GM18505 (cell line): Measurements from ENCODE around the gene TEX101.
"Not testable (repeated sequence)": the region's sequence is repeated elsewhere in the genome, so short reads cannot be mapped to it uniquely, and the experiment has no call there.

Experiments used
- ATAC-seq: cut with Tn5 transposase; IDR thresholded peaks from one replicate; pipeline ENCODE4 v1.9.1; 2021; ENCODE audit not compliant: unreplicated experiment
- POLR2A ChIP-seq: IDR thresholded peaks from 4 replicates; pipeline ENCODE4 v1.6.1; 2011; ENCODE audit warnings: borderline replicate concordance; ENCODE audit not compliant: insufficient read depth, insufficient read length; ENCODE audit errors: extremely low read depth

TEX101 gene

DNA sequence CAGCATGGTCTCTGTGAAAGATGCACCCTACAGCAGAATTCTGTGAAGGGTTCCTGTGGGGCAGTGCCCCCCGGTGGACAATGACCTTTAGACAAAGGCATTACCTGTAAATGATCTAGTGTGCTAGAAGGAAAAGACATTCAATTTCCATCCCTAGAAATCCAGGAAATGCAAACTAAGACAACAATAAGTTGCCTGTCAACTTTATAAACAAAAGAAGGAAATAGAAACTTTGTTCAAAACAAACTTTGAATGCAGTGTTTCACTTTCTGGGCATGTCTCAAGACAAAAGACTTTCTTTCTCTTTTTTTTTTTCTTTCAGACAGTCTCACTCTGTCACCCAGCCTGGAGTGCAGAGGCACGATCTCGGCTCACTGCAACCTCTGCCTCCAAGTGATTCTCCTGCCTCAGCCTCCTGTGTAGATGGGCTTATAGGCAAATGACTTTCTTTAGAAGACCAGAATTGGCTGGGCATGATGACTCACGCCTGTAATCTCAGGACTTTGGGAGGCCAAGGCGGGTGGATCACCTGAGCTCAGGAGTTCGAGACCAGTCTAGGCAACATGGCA is 15.5 kb downstream of the TEX101 start:
- ATAC-seq = no peak

DNA sequence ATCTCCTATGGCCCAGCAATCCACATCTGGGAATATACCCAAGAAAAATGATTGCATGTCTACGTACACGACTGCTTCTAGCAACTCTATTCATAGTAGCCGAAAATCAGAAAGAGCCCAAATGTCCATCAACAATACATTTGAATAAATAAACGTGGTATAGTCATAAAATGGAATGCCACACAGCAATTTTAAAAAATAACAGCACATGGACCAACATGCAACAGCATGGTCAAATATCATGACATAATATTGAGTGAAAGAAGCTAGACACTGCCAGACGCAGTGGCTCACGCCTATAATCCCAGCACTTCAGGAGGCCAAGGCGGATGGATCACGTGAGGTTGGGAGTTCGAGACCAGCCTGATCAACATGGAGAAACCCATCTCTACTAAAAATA is 16.3 kb downstream of the TEX101 start:
- no peak for ATAC-seq
- TF ChIP-seq POLR2A = no peak

More for the DNA sequence above, 15.5 kb downstream of the TEX101 start:
- TF ChIP-seq POLR2A = no peak

DNA sequence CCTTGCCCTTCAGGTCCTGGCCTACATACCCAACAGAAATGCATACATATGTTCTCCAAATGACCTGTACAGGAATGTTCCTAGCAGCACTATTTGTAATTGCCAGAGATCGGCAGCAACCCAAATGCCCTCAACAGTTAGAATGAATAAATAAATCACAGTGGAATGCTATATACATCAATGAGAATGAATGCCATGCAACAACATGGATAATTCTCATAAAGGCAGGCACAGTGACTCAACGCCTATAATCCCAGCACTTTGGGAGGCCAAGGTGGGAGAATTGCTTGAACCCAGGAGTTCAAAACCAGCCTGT is 18.6 kb downstream of the TEX101 start:
- TF ChIP-seq POLR2A = no peak
- ATAC-seq = no peak

DNA sequence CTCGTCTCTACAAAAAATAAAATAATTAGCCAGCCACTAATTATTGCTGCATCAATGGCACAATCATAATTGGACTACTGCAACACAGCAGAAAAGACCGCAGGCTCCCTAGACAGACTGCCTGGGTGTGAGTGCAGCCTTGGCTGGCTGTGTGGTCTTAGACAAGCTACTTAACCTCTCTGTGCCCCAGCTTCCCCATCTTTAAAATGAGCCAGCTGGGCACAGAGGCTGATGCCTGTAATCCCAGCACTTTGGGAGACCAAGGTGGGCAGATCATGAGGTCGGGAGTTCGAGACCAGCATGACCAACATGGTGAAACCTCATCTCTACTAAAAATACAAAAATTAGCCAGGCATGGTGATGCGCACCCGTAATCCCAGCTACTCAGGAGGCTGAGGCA is 19.0 kb downstream of the TEX101 start:
- TF ChIP-seq POLR2A = no peak
- no peak for ATAC-seq

DNA sequence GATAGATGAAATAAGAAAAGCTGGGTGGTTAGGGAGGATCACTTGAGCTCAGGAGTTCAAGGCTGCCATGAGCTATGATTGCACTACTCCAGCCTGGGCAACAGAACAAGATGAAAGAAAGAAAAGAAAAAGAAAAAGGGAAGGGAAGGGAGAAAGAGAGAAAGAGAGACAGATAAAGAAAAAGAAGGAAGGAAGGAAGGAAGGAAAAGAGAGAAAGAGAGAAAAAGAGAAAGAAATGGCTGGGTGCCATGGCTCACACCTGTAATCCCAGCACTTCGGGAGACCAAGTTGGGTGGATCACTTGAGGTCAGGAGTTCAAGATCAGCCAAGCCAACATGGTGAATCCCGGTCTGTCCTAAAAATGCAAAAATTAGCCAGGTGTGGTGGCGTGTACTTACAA is 21.1 kb downstream of the TEX101 start:
- ATAC-seq = no peak
- TF ChIP-seq POLR2A = no peak

DNA sequence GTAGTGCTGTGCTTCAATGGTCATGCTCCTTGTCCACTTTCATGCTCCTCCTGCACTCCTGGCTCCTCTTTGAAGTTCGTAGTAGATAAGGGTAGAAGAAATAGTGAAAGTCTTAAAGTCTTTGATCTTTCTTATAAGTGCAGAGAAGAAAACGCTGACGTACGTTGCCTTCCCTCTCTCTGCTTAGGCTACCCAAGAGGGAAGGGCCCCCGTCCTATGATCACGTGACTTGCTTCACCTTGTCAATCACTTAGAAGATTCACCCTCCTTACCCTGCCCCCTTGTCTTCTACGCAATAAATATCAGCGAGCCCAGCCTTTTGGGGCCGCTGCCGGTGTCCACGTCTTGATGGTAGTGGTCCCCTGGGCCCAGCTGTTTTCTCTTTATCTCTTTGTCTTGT is 22.6 kb downstream of the TEX101 start:
- not testable (repeated sequence) for ATAC-seq

DNA sequence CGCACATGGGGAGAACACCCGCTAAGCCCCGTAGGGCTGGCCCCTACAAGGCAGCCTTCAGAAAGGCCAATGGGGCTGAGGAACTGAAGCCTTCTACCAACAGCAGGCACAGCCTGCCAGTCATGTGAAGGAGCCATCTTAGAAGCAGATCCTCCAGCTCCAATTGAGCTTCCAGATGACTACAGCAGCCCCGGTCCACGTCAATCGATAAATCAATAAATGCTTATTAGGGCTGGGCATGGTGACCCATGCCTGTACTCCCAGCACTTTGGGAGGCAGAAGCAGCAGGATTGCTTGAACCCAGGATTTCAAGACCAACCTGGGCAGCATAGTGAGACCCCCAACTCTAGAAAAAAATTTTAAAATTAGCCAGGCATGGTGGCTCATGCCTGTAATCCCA is 23.0 kb downstream of the TEX101 start:
- no peak for ATAC-seq
- TF ChIP-seq POLR2A = no peak

DNA sequence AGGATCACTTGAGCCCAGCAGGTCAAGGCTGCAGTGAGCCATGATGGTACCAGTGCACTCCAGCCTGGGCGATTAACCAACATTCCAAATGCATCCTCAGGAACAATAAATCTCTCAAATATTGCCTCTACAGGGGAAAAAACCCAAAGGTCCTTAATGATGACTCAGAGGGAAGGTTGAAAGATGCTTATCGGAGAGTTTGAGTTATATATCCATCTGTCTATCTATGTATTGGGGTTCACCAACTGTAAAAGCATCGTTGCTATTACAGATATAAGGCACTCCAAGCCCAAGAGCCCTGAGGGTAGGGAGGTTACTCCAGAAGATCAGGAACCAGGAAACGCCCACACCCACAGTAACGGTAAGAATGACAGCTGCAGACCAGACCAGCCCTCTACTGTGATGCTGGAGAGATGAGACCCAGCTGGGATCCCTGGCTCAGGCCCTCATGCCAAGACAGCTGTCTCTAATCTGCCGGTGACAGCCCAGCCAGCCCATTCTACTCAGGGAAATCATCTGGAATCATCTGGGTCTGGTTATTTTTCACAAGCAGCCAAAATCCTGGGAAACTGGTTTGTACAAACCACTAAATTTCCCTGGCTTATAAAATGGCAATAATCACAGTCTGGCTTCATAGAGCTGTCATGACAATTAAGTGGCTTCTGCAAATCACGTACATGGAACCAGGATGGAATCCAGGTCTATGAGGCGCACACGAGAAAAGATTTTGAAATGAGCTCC is 23.8 kb downstream of the TEX101 start:
- no peak for ATAC-seq
- no peak for TF ChIP-seq POLR2A

DNA sequence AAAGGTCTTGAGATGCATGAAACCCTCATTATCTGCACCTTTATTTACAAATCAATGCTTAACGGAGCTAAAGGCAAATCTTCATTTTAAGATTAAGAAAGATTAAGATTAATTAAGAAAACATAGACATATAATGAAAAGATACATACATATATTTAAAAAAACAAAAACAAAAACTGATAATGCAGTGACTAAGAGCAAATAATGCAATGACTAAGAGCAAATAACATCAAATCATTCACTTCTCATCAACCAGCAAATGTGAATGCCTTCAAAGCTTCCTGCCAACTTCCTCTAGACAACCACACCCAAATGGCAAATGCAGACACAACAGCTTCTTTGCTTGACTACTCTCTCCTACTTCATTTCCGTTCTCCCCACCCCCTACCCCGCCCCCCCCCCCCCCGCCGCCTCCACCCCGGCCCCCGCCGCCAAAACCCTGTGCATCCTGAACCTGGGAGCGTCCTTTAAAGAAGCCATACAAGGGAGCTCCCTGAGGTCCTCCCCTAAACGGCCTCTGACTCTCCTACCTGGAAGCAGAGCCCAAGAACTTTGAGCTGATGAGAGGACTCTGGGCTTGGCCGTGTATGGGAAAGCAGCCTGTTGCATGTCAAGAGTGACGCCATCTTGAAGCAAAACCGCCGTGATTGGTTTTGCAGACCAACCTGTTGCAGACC is 24.5 kb downstream of the TEX101 start:
- no peak for TF ChIP-seq POLR2A
- no peak for ATAC-seq

DNA sequence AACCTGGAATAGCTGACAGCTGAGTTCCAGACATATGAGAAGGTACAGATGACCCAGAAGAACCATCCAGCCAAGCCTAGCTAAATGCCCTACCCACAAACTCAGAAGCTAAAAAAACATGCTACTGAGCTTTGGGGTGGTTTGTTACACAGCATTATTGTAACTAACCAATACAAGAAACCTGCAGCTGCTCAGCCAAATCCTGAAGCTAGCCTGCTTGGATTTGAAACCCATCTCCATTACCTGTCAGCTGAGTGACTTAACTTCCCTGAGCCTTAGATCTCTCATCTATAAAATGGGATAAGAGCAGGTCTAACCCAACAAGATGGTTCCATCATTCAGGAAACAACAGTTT is 25.0 kb downstream of the TEX101 start:
- ATAC-seq = no peak
- TF ChIP-seq POLR2A = no peak

DNA sequence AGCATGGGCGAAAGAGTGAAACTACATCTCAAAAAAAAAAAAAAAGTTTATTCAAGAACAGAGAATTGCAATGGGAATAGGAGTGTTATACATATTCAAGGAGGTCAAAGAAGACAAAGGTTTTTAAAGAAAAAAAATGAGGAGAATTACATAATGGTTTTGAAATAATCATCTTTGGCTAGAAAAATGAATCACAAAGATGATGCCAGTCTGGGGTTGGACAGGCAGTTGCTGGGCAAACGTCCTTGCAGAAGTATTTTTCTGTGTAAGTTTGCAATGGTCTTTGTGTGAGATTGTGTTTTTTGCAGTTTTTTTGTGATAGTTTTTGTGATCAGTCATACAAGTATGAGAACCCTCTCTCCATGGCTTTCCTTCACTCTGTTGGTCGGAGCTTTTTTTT is 27.0 kb downstream of the TEX101 start:
- no peak for TF ChIP-seq POLR2A
- no peak for ATAC-seq

DNA sequence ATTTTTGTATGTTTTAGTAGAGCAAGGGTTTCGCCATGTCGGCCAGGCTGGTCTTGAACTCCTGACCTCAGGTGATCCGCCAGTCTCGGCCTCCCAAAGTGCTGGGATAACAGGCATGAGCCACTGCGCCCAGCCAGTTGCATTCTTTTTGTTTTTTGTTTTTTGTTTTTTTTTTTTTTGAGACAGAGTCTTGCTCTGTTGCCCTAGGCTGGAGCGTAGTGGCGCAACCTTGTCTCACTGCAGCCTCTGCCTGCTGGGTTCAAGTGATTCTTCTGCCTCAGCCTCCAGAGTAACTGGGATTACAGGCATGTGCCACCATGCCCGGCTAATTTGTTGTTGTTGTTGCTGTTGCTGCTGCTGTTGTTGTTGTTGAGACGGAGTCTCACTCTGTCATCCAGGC is 29.4 kb downstream of the TEX101 start:
- not testable (repeated sequence) for ATAC-seq

DNA sequence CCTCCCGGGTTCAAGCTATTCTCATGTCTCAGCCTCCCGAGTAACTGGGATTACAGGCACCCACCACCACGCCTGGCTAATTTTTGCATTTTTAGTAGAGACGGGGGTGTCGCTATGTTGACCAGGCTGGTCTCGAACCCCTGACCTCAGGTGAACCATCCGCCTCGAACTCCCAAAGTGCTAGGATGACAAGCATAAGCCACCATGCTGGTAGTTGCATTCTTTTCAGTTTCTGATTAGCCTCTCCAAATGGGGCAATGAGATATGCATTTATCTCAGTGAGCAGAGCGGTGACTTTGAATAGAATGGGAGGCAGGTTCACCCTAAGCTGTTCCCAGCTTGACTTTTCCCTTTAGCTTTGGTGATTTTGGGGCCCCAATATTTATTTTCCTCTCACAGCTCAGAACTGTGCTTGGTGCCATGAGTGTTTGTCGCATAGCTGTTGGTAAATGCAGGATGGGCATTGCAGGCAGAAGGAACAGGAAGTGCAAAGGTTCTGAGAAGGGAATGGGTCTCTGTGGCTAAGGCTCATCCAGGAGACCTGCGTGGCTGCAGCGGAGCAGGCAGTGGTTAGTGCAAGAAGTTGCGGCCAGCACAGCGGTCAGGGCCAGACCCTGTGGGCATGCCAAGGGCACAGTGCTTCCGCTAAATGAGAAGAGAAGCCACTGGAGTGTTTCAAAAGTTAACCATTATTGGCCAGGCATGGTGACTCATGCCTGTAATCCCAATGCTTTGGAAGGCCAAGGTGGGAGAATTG is 30.0 kb downstream of the TEX101 start:
- no peak for ATAC-seq
- no peak for TF ChIP-seq POLR2A

DNA sequence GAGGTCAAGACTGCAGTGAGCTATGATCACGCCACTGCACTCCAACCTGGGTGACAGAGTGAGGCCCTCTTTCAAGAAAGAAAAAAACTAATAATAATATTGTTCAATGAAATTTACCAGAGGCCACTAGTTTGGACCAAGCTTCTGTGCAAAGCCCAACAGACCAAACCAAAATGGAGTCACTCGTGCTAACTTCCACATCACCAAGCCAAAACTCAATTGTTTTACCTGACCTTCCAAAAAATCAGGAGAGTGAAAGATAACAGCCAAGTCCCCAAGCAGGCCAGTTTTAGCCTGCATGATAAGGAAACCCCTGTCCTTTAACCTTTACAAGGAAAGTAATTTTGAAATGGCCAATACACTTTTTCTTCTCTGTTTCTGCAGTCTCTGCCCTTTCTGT is 30.7 kb downstream of the TEX101 start:
- no peak for TF ChIP-seq POLR2A
- ATAC-seq = no peak

DNA sequence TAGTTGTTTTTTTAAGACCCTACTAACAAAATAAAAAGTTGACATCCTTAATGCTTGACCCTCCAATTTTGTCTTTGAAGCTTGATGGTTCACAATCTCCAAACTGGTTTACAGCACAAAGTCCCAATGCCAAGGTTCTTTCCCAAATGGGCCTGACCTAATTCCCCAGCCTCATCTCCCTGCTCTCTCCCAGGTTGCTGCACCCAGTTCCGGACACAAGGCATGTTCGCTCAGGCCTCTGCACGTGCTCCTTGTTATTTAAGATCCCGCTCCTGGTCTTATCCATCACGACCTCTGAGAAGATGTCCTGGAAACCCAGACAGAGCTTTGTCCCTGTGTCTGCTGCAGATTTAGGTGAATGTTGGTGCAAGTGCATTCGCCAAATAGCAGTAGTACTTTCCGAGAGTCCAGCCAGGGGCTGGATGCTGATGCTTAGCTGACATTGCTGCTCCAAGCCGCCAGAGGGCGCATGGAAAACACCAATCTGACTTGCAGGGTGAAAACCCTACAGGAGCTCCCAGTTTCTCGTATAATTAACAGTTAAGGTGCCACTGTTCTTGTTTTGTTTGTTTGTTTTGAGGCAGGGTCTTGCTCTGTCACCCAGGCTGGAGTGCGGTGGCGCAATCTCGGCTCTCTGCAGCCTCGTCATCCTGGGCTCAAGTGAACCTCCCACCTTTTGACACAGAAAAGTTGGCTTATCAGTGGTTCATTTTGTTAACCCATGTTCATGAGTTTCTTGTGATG is 32.2 kb downstream of the TEX101 start:
- TF ChIP-seq POLR2A = no peak
- no peak for ATAC-seq
